ENCODE measurements around the gene NCR1.
"Not testable (repeated sequence)": the region's sequence is repeated elsewhere in the genome, so short reads cannot be mapped to it uniquely, and the experiment has no call there.

The NCR1 gene

DNA sequence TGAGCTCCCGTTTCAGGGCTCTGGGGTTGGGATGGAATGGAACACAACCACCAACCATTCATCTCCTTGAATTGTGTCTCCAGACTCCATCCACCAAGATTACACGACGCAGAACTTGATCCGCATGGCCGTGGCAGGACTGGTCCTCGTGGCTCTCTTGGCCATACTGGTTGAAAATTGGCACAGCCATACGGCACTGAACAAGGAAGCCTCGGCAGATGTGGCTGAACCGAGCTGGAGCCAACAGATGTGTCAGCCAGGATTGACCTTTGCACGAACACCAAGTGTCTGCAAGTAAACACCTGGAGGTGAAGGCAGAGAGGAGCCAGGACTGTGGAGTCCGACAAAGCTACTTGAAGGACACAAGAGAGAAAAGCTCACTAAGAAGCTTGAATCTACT lies 16.4 kb upstream of the NCR1 start:
- Histone ChIP-seq H2BK120ac (ENCODE audit: low read depth, low read length) (no peak overlapping the region), H3K4me2 (ENCODE audit: low read length, poor library complexity, severe bottlenecking) (no peak overlapping the region), H3K23ac (ENCODE audit: low read length in 2 of 2) (no peak overlapping the region), H3K79me1 (replicated peaks; ENCODE audit: low read length, poor library complexity, severe bottlenecking) (no peaks in the 10 kb centered on the region), H3K18ac (ENCODE audit: low read depth in 1 of 2, low read length in 2 of 2) (no peak overlapping the region), H2BK15ac (ENCODE audit: low read depth, poor library complexity, severe bottlenecking) (no peak overlapping the region), H3K36me3 (ENCODE audit: control insufficient read depth in 1 of 2, insufficient read depth in 2 of 2, low read depth in 1 of 2, low read length in 2 of 2) (no peaks in the 10 kb centered on the region), H3K9me3 (ENCODE audit: control insufficient read depth, low read length) (no peaks in the 10 kb centered on the region), H3K14ac (ENCODE audit: low read length in 2 of 2) (no peak overlapping the region), H3K4me3 (ENCODE audit: insufficient read depth in 1 of 2, low read depth in 1 of 2, low read length in 2 of 2) (no peak overlapping the region), H3K4ac (ENCODE audit: low read depth in 1 of 2, low read length in 2 of 2) (no peak overlapping the region), H3K9ac (ENCODE audit: low read length) (no peak overlapping the region), H2BK12ac (ENCODE audit: low read length in 2 of 2) (no peak overlapping the region), H3K27me3 (ENCODE audit: control insufficient read depth in 1 of 2, insufficient read depth in 1 of 2, low read length in 2 of 2) (no peaks in the 10 kb centered on the region), H3K27ac (ENCODE audit: low read length, poor library complexity, severe bottlenecking) (no peak overlapping the region), H2AFZ (ENCODE audit: low read depth, low read length) (no peak overlapping the region), H4K91ac (ENCODE audit: low read length) (no peak overlapping the region), H2AK5ac (ENCODE audit: low read length, severe bottlenecking) (no peak overlapping the region), H4K8ac (ENCODE audit: low read length) (no peak overlapping the region), H3K4me1 (ENCODE audit: control insufficient read depth, insufficient read depth, low read depth, low read length) (no peaks in the 10 kb centered on the region), H2BK5ac (ENCODE audit: low read depth, low read length, poor library complexity, severe bottlenecking) (no peak overlapping the region)
- DNase-seq = no peak
- 80% methylated on average over 11 of the region's 11 CpGs for WGBS

DNA sequence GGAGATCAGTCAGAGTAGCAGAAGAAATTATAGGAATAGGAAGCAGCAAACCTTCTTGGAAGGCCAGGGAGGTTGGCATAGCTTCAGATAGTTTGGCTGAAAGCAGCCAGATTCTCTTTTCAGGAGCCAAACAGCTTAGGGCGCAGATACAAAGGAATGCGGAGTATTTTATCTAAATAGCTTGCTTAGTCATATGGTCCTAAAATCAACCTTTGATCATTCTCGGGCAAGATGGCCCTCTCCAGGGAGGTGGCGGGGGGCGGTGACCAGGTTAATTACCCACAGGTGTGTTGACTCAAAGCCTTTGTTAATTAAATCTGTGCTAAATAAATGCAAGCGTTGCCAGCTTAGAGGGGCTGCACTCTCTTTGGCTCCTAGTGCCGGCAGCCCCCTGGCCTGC lies 12.5 kb upstream of the NCR1 start:
- Histone ChIP-seq H3K4me2 (ENCODE audit: low read length, poor library complexity, severe bottlenecking) (no peak overlapping the region), H3K18ac (ENCODE audit: low read depth in 1 of 2, low read length in 2 of 2) (no peak overlapping the region), H3K79me1 (replicated peaks; ENCODE audit: low read length, poor library complexity, severe bottlenecking) (no peaks in the 10 kb centered on the region), H4K91ac (ENCODE audit: low read length) (no peak overlapping the region), H3K27ac (ENCODE audit: low read length, poor library complexity, severe bottlenecking) (no peak overlapping the region), H3K4me1 (ENCODE audit: control insufficient read depth, insufficient read depth, low read depth, low read length) (no peaks in the 10 kb centered on the region), H3K36me3 (ENCODE audit: control insufficient read depth in 1 of 2, insufficient read depth in 2 of 2, low read depth in 1 of 2, low read length in 2 of 2) (no peaks in the 10 kb centered on the region), H2BK120ac (ENCODE audit: low read depth, low read length) (no peak overlapping the region), H2AFZ (ENCODE audit: low read depth, low read length) (no peak overlapping the region), H3K14ac (ENCODE audit: low read length in 2 of 2) (no peak overlapping the region), H3K27me3 (ENCODE audit: control insufficient read depth in 1 of 2, insufficient read depth in 1 of 2, low read length in 2 of 2) (no peaks in the 10 kb centered on the region), H3K4ac (ENCODE audit: low read depth in 1 of 2, low read length in 2 of 2) (no peak overlapping the region), H3K23ac (ENCODE audit: low read length in 2 of 2) (no peak overlapping the region), H3K9me3 (ENCODE audit: control insufficient read depth, low read length) (no peaks in the 10 kb centered on the region), H3K4me3 (ENCODE audit: insufficient read depth in 1 of 2, low read depth in 1 of 2, low read length in 2 of 2) (no peak overlapping the region), H2AK5ac (ENCODE audit: low read length, severe bottlenecking) (no peak overlapping the region), H3K9ac (ENCODE audit: low read length) (no peak overlapping the region), H2BK5ac (ENCODE audit: low read depth, low read length, poor library complexity, severe bottlenecking) (no peak overlapping the region), H4K8ac (ENCODE audit: low read length) (no peak overlapping the region), H2BK12ac (ENCODE audit: low read length in 2 of 2) (no peak overlapping the region), H2BK15ac (ENCODE audit: low read depth, poor library complexity, severe bottlenecking) (no peak overlapping the region)
- no peak for DNase-seq
- 33% methylated on average over 6 of the region's 7 CpGs for WGBS

DNA sequence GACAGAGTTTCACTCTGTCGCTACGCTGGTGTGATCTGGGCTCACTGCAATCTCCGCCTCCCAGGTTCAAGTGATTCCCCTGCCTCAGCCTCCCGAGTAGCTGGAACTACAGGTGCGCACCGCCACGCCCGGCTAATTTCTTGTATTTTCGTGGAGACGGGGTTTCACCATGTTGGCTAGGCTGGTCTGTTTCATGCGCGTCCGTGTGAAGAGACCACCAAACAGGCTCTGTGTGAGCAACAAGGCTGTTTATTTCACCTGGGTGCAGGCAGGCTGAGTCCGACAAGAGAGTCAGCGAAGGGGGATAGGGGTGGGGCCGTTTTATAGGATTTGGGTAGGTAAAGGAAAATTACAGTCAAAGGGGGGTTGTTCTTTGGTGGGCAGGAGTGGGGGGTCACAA lies 11.8 kb upstream of the NCR1 start:
- not testable (repeated sequence) for H4K8ac ChIP-seq (ENCODE audit: low read length); H3K9me3 ChIP-seq (ENCODE audit: control insufficient read depth, low read length); H3K27me3 ChIP-seq (ENCODE audit: control insufficient read depth in 1 of 2, insufficient read depth in 1 of 2, low read length in 2 of 2); H2BK5ac ChIP-seq (ENCODE audit: low read depth, low read length, poor library complexity, severe bottlenecking); H3K36me3 ChIP-seq (ENCODE audit: control insufficient read depth in 1 of 2, insufficient read depth in 2 of 2, low read depth in 1 of 2, low read length in 2 of 2); H3K14ac ChIP-seq (ENCODE audit: low read length in 2 of 2); H2BK12ac ChIP-seq (ENCODE audit: low read length in 2 of 2); H3K18ac ChIP-seq (ENCODE audit: low read depth in 1 of 2, low read length in 2 of 2); H2BK15ac ChIP-seq (ENCODE audit: low read depth, poor library complexity, severe bottlenecking); H3K4me2 ChIP-seq (ENCODE audit: low read length, poor library complexity, severe bottlenecking); H2AFZ ChIP-seq (ENCODE audit: low read depth, low read length); H2BK120ac ChIP-seq (ENCODE audit: low read depth, low read length); H3K9ac ChIP-seq (ENCODE audit: low read length); DNase-seq; H4K91ac ChIP-seq (ENCODE audit: low read length); H3K4me3 ChIP-seq (ENCODE audit: insufficient read depth in 1 of 2, low read depth in 1 of 2, low read length in 2 of 2); H3K79me1 ChIP-seq (replicated peaks; ENCODE audit: low read length, poor library complexity, severe bottlenecking); H2AK5ac ChIP-seq (ENCODE audit: low read length, severe bottlenecking); H3K4ac ChIP-seq (ENCODE audit: low read depth in 1 of 2, low read length in 2 of 2); H3K27ac ChIP-seq (ENCODE audit: low read length, poor library complexity, severe bottlenecking); H3K23ac ChIP-seq (ENCODE audit: low read length in 2 of 2); H3K4me1 ChIP-seq (ENCODE audit: control insufficient read depth, insufficient read depth, low read depth, low read length)
- 54% methylated on average over 16 of the region's 16 CpGs for WGBS

DNA sequence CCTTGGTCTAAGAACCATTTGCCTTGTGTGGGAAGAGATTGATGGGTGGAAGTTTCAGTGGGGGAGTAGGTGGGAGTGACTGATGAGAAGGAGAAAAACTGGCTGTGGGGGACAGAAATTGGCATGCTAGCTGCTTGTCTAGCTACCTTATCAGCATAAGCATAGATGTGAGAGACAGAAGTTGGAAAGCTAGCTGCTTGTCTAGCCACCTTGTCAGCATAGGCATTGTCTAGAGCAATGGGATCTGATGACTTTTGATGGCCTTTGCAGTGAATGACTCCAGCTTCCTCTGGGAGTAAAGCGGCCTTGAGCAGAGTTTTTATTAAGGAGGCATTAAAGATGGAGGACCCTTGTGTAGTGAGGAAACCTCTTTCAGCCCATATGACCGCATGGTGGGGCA lies 9.9 kb upstream of the NCR1 start:
- Histone ChIP-seq H3K27me3 (ENCODE audit: control insufficient read depth in 1 of 2, insufficient read depth in 1 of 2, low read length in 2 of 2) (no peaks in the 10 kb centered on the region), H4K8ac (ENCODE audit: low read length) (no peak overlapping the region), H3K4me1 (ENCODE audit: control insufficient read depth, insufficient read depth, low read depth, low read length) (no peaks in the 10 kb centered on the region), H3K4me3 (ENCODE audit: insufficient read depth in 1 of 2, low read depth in 1 of 2, low read length in 2 of 2) (no peak overlapping the region), H2BK5ac (ENCODE audit: low read depth, low read length, poor library complexity, severe bottlenecking) (no peak overlapping the region), H3K23ac (ENCODE audit: low read length in 2 of 2) (no peak overlapping the region), H3K9ac (ENCODE audit: low read length) (no peak overlapping the region), H2AFZ (ENCODE audit: low read depth, low read length) (no peak overlapping the region), H3K14ac (ENCODE audit: low read length in 2 of 2) (no peak overlapping the region), H2AK5ac (ENCODE audit: low read length, severe bottlenecking) (no peak overlapping the region), H3K4ac (ENCODE audit: low read depth in 1 of 2, low read length in 2 of 2) (no peak overlapping the region), H4K91ac (ENCODE audit: low read length) (no peak overlapping the region), H2BK12ac (ENCODE audit: low read length in 2 of 2) (no peak overlapping the region), H3K79me1 (replicated peaks; ENCODE audit: low read length, poor library complexity, severe bottlenecking) (no peaks in the 10 kb centered on the region), H3K9me3 (ENCODE audit: control insufficient read depth, low read length) (no peaks in the 10 kb centered on the region), H3K18ac (ENCODE audit: low read depth in 1 of 2, low read length in 2 of 2) (no peak overlapping the region), H3K36me3 (ENCODE audit: control insufficient read depth in 1 of 2, insufficient read depth in 2 of 2, low read depth in 1 of 2, low read length in 2 of 2) (no peaks in the 10 kb centered on the region), H2BK15ac (ENCODE audit: low read depth, poor library complexity, severe bottlenecking) (no peak overlapping the region), H3K27ac (ENCODE audit: low read length, poor library complexity, severe bottlenecking) (no peak overlapping the region), H3K4me2 (ENCODE audit: low read length, poor library complexity, severe bottlenecking) (no peak overlapping the region), H2BK120ac (ENCODE audit: low read depth, low read length) (no peak overlapping the region)
- no peak for DNase-seq
- WGBS = 60% methylated on average over 2 of the region's 2 CpGs
